ENCODE results near the gene C1orf159.

Gene C1orf159

DNA sequence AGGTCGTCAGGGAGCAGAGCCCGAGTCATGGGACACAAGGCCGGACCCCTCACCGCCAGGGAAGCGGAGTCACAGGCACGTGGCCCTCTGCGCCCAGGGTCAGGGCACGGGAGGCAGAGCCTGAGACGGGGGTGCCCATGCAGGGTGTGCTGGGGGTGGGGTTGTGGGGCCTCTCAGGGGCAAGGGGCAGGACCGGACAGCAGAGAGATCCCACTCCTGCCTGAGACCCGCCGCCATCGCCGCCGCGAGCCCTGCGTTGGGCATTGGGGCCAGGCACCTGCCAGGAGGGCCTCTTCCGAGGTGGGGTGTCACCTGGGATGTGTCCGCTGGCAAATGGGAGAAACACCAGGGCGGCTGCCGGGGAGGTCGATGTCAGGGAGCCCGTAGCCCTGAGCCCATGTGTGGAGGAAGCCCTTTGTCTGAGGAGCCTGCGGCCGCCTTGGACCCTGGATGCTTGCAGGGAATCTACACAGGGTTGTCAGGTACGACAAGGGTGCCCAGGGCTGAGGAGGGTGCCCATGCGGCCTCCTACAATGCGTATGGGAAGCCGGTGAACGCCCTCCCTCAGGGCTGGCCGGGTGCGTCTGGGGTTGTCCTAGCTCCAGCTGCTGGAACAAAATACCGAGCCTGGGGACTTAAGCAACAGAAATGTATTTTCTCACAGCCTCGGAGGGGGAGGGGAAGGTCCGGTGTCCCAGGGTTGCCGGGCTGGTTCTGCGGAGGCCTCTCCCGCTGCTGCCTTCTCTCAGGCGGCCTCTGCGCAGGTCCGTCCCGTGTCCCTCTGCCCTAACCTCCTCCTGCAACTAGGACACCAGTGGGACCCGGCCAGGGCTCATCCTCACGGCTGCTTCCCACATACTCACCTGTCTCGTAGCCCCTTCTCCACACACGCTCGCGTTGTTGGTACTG, 16.4 kb upstream of the C1orf159 start:
- peak; percentile 62 for DNase-seq (ENCODE audit: low read depth, low spot score)

- no peak for DNase-seq (ENCODE audit: low read depth, low spot score)
Measured at GRCh38 chr1:1130206-1131120, 14.6 kb upstream of the C1orf159 start.

- DNase-seq (ENCODE audit: low read depth, low spot score) = no peak
Measured at GRCh38 chr1:1129381-1129821, 13.5 kb upstream of the C1orf159 start.

DNA sequence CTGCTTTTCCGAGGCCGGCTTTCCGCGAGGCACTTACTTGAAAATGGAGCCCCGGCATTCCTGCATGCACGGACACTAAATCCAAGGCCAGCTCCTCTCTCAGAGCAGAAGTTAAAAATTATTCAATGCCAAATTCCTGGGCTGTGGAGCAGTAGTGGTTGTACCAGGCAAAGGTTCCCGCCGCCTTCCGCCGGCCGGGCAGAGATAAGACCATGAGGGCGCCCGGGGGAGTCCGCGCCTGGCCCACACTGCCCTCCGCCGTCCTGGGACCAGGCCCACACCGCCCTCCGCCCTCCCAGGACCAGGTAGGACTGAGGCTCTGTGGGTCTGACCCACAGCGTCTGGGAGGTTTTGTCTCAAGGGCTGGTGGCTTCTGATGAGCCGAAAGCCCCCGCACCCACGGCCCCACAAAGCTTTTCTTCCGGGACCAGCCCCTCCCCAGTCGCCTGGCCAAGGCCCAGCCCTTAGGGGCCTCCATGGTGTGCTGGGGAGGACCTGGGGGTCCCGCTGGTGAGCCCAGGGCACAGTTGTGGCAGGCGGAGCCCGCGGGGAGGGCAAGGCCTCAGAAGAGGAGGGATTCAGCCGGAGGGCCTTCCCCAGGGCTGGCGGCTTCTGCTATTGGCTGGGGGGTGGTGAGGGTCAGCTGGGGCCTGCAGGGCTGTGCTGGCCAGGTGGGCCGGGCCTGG, 12.7 kb upstream of the C1orf159 start:
- DNase-seq (ENCODE audit: low read depth, low spot score) = no peak

DNA sequence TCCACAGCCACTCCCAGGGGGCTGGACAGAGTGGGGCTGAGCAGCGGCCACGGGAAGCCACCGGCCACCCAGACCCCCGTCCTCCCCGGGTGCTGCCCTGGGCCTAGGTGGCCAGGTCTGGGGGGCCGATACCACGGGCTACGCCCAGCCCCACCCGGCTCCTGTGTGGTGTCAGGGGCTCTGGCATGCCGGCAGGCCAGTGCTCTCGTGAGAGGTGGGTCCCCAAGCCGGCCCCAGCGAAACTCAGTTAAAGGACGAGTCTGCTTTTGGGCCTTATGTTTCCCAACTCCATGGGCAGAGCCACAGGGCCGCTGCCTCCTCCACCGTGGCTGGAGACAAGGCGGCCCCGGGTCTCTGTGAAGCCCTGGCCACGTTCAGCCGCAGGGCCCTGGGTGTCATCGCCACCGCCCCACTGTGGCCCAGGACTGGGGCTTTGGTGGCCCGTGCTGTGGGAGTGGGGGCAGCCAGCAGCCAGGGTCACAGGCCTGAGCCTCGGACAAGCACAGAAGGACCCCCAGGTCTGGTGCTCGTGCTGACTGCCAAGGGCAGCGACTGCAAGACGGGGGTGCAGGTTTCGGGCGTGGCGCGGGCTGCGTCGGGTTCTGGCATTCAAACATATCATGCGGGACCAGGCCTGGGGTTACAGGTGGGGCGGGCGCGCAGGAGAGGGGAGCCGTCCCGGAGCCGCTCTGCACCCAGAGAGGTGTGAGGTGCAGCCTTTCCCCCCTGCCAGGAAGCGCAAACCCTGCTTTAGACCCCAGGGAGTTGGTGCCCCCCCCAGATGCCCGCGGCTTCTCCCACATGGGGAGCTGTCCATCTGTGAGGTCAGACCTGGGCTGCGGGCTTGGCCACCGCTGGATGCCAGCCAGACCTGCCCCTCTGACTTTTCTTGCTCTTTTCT, 11.9 kb upstream of the C1orf159 start:
- DNase-seq (ENCODE audit: low read depth, low spot score) = no peak

- no peak for DNase-seq (ENCODE audit: low read depth, low spot score)
Measured at GRCh38 chr1:1125945-1126344, 10.1 kb upstream of the C1orf159 start.

DNA sequence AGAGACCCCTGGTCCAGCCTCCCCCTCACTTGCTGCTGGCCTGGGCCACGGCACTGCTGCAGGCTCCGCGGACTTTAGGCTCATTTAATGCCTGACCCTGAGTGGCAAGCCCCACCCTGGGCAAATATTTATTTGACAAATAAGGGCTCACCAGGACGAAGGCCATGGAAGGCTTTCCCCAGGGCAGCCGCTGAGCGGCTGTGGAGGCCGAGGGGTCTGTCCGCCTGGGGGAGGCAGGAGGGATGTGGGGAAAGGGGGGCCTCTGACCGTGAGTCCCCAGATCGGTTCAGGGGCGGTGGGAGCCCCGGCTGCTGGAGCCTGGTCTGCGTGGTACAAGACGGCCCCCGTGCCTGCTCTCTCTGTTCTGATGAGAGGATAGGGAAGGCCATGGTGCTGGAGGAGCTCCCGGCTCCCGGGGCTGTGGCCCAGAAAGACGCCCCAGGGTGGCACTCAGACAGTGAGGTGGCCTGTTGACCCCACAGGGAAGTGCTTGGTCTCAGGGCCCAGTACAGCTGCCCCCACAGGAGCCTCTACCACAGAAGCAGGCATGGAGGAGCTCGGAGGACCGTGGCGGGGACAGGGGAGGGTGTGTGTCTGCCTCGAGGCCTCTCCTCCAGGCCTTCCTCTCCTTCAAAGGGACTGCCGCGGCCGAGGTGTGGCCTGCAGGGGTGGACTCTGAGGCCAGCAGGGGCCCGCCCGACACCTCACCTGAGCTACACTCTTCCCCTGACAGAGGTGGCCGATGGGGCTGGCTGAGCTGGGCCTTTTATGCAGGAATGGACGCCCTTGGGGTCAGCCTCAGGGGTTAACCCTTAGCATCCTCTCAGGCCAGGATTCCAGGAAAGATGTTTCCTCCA, 9.1 kb upstream of the C1orf159 start:
- peak; percentile 74 for DNase-seq (ENCODE audit: low read depth, low spot score)

GRCh38 chr1:1124508-1124785, 8.6 kb upstream of the C1orf159 start:
- DNase-seq (ENCODE audit: low read depth, low spot score) = no peak

GRCh38 chr1:1123581-1124507, 8.0 kb upstream of the C1orf159 start:
- DNase-seq (ENCODE audit: low read depth, low spot score) = no peak

GRCh38 chr1:1122981-1123480, 7.1 kb upstream of the C1orf159 start:
- DNase-seq (ENCODE audit: low read depth, low spot score) = peak; percentile 82

DNA sequence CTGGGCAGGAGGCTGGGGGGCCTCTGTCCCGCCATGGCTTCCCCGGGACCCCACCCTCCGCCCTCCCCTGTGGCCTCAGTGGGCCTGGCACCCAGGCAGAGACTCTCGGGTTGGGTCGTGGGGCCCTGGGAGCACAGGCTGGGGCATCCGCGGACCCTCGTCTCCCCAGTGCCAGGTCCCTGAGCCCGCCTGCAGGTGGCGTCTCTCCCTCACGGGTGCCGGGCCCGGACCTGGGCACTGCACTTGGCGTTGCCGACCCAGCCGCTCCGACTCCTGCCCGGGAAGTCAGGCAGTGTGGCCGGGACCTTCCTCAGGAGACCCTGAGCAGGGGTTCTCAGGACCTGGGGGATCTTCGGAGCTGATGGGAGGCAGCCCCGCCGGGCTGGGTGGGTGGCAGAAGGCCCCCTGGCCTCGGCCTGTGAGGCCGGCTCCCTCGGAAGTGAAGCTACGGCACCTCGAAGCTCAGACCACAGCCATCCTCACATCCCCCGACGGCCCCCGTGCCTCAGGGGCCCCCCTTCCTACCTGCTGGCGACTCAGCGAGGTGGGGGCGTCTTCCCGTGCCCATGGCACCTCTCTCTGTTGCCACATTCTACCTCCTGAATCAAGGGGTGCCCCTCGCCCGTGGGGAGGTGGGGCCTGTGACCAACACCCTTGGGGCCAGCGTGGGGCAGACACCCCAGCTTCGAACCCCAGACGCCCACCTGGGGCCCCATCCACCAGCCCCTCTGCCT, 6.4 kb upstream of the C1orf159 start:
- peak; percentile 80 for DNase-seq (ENCODE audit: low read depth, low spot score)

GRCh38 chr1:1121611-1122077, 5.8 kb upstream of the C1orf159 start:
- no peak for DNase-seq (ENCODE audit: low read depth, low spot score)

- no peak for DNase-seq (ENCODE audit: low read depth, low spot score)
Measured at GRCh38 chr1:1120866-1121591, 5.1 kb upstream of the C1orf159 start.

DNA sequence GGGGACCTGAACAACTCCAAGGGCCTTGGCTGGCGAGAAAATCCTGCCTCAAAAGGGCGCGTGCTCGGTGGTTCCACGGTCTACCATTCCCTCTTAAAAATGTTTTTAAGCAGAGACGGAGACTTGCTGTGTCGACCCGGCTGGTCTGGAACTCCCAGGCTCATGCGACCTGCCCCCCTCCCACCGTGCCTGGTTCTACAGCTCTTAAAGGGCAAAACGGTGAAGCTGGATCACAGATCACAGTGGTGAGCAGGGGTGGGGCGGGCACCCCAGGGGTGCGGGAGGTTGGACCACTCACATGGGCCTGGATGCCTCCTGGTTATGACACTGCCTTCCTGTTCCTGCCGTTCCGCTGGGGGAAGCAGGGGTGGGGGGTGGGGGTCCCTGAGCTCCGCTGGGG, 4.2 kb upstream of the C1orf159 start:
- no peak for DNase-seq (ENCODE audit: low read depth, low spot score)

GRCh38 chr1:1119272-1119890, 3.5 kb upstream of the C1orf159 start:
- no peak for DNase-seq (ENCODE audit: low read depth, low spot score)

DNA sequence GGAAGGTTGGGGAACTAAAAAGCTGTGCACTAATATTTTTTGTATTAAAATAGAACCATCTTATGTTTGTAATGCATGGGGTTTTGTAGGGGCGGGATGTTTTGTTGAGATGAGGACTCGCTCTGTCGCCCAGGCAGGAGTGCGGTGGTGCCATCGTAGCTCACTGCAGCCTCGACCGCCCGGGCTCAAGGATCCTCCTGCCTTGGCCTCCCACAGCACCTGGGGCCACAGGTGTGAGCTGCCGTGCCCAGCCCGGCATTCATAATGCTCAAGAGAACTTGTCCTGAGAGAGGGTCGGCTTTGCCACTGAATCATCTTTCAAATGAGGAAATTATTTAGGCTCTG, 3.0 kb upstream of the C1orf159 start:
- DNase-seq (ENCODE audit: low read depth, low spot score) = no peak
